Calu3 (cell line): ENCODE measurements around the gene RNF121. TPM values are rescaled to one million over a fixed set of nuclear protein-coding genes. Genes with fewer than 3 reads are reported as not detected.

Experiments used
- BruUV-seq: library from RNA; stranded (reverse); fragments of 400-500 nt; replicated peaks from 2 replicates; lab custom pipeline; 2021; lab: Mats Ljungman, UMichigan
- CTCF ChIA-PET: fragments of 300-600 bp; sonication (Branson Sonifier 250); formaldehyde crosslinking; loops from one replicate; lab custom pipeline; 2022; ENCODE audit warnings: antibody characterized with exemption; lab: Charles Lee
- DNase-seq: peaks from one replicate; pipeline ENCODE4 v3.0.0; 2022
- H3K27ac Mint-ChIP-seq: one replicate; pipeline ENCODE4 v1.8.0; 2022; ENCODE audit warnings: mixed read lengths; ENCODE audit not compliant: unreplicated experiment
- H3K27me3 Mint-ChIP-seq: one replicate; pipeline ENCODE4 v1.8.0; 2022; ENCODE audit warnings: mixed read lengths; ENCODE audit not compliant: unreplicated experiment
- H3K36me3 Mint-ChIP-seq: one replicate; pipeline ENCODE4 v1.8.0; 2022; ENCODE audit warnings: mild to moderate bottlenecking, moderate library complexity, mixed read lengths; ENCODE audit not compliant: insufficient read depth, unreplicated experiment
- H3K4me1 Mint-ChIP-seq: one replicate; pipeline ENCODE4 v1.8.0; 2022; ENCODE audit warnings: mild to moderate bottlenecking, low read depth, mixed read lengths; ENCODE audit not compliant: unreplicated experiment
- H3K4me3 Mint-ChIP-seq: one replicate; pipeline ENCODE4 v1.8.0; 2022; ENCODE audit warnings: mild to moderate bottlenecking, low read depth, moderate library complexity, mixed read lengths; ENCODE audit not compliant: unreplicated experiment
- H3K9me3 Mint-ChIP-seq: one replicate; pipeline ENCODE4 v1.8.0; 2022; ENCODE audit warnings: low read depth, mixed read lengths; ENCODE audit not compliant: unreplicated experiment
- intact Hi-C: fragments of 100-400 bp; cut with micrococcal nuclease; formaldehyde crosslinking; loops from one replicate; pipeline ENCODE4 v1.10.0; 2022; ENCODE audit not compliant: unreplicated experiment
- total RNA-seq: library from RNA; stranded (reverse); gene quantifications from 2 replicates; pipeline ENCODE4 v1.2.3, GENCODE V29; 2022
- TF ChIP-seq, protein P1 (sequence below): fragments of 200-600 bp; IDR thresholded peaks from one replicate; pipeline ENCODE4 v1.8.0; 2022; ENCODE audit warnings: antibody characterized with exemption; ENCODE audit not compliant: unreplicated experiment

The RNF121 gene
- total RNA-seq, 1 experiment from 2014 or later: 51.7 TPM

DNA sequence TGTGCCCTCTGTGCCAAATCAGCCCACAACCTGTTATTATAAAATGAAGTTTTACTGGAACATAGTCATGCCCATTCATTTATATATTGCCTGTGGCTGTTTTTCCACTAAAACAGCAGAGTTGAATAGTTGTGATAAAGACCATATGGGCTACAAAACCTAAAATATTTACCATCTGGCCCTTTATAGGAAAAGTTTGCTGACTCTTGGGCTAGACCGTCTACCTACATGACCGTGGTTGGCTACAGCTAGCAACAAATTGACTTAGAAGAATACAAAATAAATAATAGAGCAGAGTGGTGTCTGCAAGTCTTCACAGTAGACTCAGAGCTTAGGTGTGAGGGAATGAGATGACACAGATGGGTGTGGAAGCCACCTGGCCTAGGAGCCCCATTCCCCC, 58.7 kb downstream of the RNF121 start:
- Mint-ChIP-seq H3K9me3 (no peaks in the 10 kb centered on the region), H3K27me3 (no peaks in the 10 kb centered on the region), H3K4me1 (no peaks in the 10 kb centered on the region), H3K36me3 (no peaks in the 10 kb centered on the region), H3K4me3 (no peak overlapping the region), H3K27ac (no peak overlapping the region)
- CTCF ChIA-PET: interaction anchor here (0.6 kb wide), 1 partner anchor 41 kb away, joined by 3 read pairs; no protein-coding TSS in a partner anchor
- TF ChIP-seq, protein P1, sequence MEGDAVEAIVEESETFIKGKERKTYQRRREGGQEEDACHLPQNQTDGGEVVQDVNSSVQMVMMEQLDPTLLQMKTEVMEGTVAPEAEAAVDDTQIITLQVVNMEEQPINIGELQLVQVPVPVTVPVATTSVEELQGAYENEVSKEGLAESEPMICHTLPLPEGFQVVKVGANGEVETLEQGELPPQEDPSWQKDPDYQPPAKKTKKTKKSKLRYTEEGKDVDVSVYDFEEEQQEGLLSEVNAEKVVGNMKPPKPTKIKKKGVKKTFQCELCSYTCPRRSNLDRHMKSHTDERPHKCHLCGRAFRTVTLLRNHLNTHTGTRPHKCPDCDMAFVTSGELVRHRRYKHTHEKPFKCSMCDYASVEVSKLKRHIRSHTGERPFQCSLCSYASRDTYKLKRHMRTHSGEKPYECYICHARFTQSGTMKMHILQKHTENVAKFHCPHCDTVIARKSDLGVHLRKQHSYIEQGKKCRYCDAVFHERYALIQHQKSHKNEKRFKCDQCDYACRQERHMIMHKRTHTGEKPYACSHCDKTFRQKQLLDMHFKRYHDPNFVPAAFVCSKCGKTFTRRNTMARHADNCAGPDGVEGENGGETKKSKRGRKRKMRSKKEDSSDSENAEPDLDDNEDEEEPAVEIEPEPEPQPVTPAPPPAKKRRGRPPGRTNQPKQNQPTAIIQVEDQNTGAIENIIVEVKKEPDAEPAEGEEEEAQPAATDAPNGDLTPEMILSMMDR: no peak
- intact Hi-C loops: no loop called here
- no TSS peak for BruUV-seq
- DNase-seq: no peak

- CTCF ChIA-PET: interaction anchor here (0.6 kb wide), 2 partner anchors 41 to 53 kb away, joined by 3 to 4 read pairs; no protein-coding TSS in a partner anchor
- DNase-seq: no peak
- no peaks in the 10 kb centered on the region for H3K27me3 Mint-ChIP-seq
- no peaks in the 10 kb centered on the region for H3K9me3 Mint-ChIP-seq
- TF ChIP-seq, protein P1: no peak
- intact Hi-C loops: no loop called here
- no peaks in the 10 kb centered on the region for H3K36me3 Mint-ChIP-seq
- H3K4me3 Mint-ChIP-seq: no peak overlapping the region
- H3K4me1 Mint-ChIP-seq: no peaks in the 10 kb centered on the region
- no TSS peak for BruUV-seq
- H3K27ac Mint-ChIP-seq: no peak overlapping the region
These were observed 59.2 kb downstream of the RNF121 start for GRCh38 chr11:71988050-71988449.

GRCh38 chr11:71990701-71991100, 61.9 kb downstream of the RNF121 start:
- no peak overlapping the region for H3K4me3 Mint-ChIP-seq
- intact Hi-C loops: no loop called here
- no peaks in the 10 kb centered on the region for H3K4me1 Mint-ChIP-seq
- no peaks in the 10 kb centered on the region for H3K9me3 Mint-ChIP-seq
- CTCF ChIA-PET: no interaction called here
- DNase-seq: no peak
- no TSS peak for BruUV-seq
- TF ChIP-seq, protein P1: no peak
- no peaks in the 10 kb centered on the region for H3K27me3 Mint-ChIP-seq
- no peak overlapping the region for H3K27ac Mint-ChIP-seq
- H3K36me3 Mint-ChIP-seq: no peaks in the 10 kb centered on the region

DNA sequence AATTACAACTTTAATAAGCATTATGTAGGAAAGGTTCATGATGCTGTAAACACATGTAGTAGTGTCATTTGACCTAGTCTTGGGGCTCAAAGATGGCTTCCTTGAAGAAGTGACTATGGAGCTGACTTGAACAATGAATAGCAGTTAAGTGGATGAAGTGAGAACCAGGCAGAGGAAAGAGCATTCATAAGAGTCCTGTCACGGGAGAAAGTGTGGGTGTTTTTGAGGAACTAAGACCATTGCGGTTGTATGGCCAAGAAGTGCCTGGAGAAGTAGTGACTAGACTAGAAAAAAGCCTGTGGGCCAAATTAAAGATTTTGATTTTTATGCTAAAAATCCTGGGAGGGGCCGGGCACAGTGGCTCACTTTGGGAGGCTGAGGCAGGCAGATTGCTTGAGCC, 62.6 kb downstream of the RNF121 start:
- intact Hi-C loops: no loop called here
- TF ChIP-seq, protein P1: no peak
- H3K9me3 Mint-ChIP-seq: no peaks in the 10 kb centered on the region
- no peak for DNase-seq
- BruUV-seq: no TSS peak
- H3K27me3 Mint-ChIP-seq: no peaks in the 10 kb centered on the region
- no peak overlapping the region for H3K27ac Mint-ChIP-seq
- no peaks in the 10 kb centered on the region for H3K36me3 Mint-ChIP-seq
- no peaks in the 10 kb centered on the region for H3K4me1 Mint-ChIP-seq
- CTCF ChIA-PET: no interaction called here
- H3K4me3 Mint-ChIP-seq: no peak overlapping the region
